Measurements from ENCODE around the gene SELENOP. TPM values are rescaled to one million over a fixed set of nuclear protein-coding genes. Genes with fewer than 3 reads are reported as not detected.

The SELENOP gene
- total and polyA plus RNA-seq, 2 experiments from 2014 or later, result 11.0 to 12.3 TPM

GRCh38 chr5:42753099-42753498 is 58.6 kb downstream of the SELENOP start:
- Histone ChIP-seq H3K27ac (ENCODE audit: low read depth) (no peak overlapping the region), H3F3A (replicated peaks; ENCODE audit: low read depth) (no peaks in the 10 kb centered on the region), H3K4me1 (ENCODE audit: insufficient read depth) (peaks cover 5% of the 10 kb centered on the region), H3K27me3 (ENCODE audit: insufficient read depth) (no peaks in the 10 kb centered on the region), H3K4me3 (no peak overlapping the region), H3K36me3 (ENCODE audit: insufficient read depth) (no peaks in the 10 kb centered on the region), H2AFZ (no peak overlapping the region), H3K4me2 (no peak overlapping the region), H3K79me2 (replicated peaks; ENCODE audit: insufficient read depth) (no peaks in the 10 kb centered on the region; the same call in 1 of the 2 replicates), H4K20me1 (replicated peaks; ENCODE audit: insufficient read depth) (no peaks in the 10 kb centered on the region), H3K9me2 (ENCODE audit: insufficient read depth) (no peaks in the 10 kb centered on the region)
- no peak for ATAC-seq
- TF ChIP-seq STAT1 (IDR thresholded peaks at IDR 0.05; ENCODE audit: unreplicated experiment) (no peak), JUNB (IDR thresholded peaks at IDR 0.05; ENCODE audit: unreplicated experiment) (no peak), EZH2 (IDR thresholded peaks at IDR 0.05; ENCODE audit: low read depth, unreplicated experiment) (no peak), NANOG (IDR thresholded peaks at IDR 0.05; ENCODE audit: borderline replicate concordance) (no peak), CREB1 (CRISPR knock-in tag; IDR thresholded peaks at IDR 0.05; ENCODE audit: low read depth) (no peak), POLR2AphosphoS5 (IDR thresholded peaks at IDR 0.05; ENCODE audit: low read depth) (no peak), EZH2phosphoT487 (IDR thresholded peaks at IDR 0.05; ENCODE audit: unreplicated experiment) (no peak), ZNF331 (CRISPR knock-in tag; IDR thresholded peaks at IDR 0.05; ENCODE audit: low read depth) (no peak), ZNF114 (CRISPR knock-in tag; IDR thresholded peaks at IDR 0.05) (no peak), REST (IDR thresholded peaks at IDR 0.05; ENCODE audit: unreplicated experiment) (no peak)
- TF ChIP-seq, protein P1, sequence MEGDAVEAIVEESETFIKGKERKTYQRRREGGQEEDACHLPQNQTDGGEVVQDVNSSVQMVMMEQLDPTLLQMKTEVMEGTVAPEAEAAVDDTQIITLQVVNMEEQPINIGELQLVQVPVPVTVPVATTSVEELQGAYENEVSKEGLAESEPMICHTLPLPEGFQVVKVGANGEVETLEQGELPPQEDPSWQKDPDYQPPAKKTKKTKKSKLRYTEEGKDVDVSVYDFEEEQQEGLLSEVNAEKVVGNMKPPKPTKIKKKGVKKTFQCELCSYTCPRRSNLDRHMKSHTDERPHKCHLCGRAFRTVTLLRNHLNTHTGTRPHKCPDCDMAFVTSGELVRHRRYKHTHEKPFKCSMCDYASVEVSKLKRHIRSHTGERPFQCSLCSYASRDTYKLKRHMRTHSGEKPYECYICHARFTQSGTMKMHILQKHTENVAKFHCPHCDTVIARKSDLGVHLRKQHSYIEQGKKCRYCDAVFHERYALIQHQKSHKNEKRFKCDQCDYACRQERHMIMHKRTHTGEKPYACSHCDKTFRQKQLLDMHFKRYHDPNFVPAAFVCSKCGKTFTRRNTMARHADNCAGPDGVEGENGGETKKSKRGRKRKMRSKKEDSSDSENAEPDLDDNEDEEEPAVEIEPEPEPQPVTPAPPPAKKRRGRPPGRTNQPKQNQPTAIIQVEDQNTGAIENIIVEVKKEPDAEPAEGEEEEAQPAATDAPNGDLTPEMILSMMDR (conservative IDR thresholded peaks at IDR 0.05; ENCODE audit: low read depth in 2 of 2), result no peak
- TF ChIP-seq, protein P2, sequence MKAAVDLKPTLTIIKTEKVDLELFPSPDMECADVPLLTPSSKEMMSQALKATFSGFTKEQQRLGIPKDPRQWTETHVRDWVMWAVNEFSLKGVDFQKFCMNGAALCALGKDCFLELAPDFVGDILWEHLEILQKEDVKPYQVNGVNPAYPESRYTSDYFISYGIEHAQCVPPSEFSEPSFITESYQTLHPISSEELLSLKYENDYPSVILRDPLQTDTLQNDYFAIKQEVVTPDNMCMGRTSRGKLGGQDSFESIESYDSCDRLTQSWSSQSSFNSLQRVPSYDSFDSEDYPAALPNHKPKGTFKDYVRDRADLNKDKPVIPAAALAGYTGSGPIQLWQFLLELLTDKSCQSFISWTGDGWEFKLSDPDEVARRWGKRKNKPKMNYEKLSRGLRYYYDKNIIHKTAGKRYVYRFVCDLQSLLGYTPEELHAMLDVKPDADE (IDR thresholded peaks at IDR 0.05), result no peak
- TF ChIP-seq, protein P3, sequence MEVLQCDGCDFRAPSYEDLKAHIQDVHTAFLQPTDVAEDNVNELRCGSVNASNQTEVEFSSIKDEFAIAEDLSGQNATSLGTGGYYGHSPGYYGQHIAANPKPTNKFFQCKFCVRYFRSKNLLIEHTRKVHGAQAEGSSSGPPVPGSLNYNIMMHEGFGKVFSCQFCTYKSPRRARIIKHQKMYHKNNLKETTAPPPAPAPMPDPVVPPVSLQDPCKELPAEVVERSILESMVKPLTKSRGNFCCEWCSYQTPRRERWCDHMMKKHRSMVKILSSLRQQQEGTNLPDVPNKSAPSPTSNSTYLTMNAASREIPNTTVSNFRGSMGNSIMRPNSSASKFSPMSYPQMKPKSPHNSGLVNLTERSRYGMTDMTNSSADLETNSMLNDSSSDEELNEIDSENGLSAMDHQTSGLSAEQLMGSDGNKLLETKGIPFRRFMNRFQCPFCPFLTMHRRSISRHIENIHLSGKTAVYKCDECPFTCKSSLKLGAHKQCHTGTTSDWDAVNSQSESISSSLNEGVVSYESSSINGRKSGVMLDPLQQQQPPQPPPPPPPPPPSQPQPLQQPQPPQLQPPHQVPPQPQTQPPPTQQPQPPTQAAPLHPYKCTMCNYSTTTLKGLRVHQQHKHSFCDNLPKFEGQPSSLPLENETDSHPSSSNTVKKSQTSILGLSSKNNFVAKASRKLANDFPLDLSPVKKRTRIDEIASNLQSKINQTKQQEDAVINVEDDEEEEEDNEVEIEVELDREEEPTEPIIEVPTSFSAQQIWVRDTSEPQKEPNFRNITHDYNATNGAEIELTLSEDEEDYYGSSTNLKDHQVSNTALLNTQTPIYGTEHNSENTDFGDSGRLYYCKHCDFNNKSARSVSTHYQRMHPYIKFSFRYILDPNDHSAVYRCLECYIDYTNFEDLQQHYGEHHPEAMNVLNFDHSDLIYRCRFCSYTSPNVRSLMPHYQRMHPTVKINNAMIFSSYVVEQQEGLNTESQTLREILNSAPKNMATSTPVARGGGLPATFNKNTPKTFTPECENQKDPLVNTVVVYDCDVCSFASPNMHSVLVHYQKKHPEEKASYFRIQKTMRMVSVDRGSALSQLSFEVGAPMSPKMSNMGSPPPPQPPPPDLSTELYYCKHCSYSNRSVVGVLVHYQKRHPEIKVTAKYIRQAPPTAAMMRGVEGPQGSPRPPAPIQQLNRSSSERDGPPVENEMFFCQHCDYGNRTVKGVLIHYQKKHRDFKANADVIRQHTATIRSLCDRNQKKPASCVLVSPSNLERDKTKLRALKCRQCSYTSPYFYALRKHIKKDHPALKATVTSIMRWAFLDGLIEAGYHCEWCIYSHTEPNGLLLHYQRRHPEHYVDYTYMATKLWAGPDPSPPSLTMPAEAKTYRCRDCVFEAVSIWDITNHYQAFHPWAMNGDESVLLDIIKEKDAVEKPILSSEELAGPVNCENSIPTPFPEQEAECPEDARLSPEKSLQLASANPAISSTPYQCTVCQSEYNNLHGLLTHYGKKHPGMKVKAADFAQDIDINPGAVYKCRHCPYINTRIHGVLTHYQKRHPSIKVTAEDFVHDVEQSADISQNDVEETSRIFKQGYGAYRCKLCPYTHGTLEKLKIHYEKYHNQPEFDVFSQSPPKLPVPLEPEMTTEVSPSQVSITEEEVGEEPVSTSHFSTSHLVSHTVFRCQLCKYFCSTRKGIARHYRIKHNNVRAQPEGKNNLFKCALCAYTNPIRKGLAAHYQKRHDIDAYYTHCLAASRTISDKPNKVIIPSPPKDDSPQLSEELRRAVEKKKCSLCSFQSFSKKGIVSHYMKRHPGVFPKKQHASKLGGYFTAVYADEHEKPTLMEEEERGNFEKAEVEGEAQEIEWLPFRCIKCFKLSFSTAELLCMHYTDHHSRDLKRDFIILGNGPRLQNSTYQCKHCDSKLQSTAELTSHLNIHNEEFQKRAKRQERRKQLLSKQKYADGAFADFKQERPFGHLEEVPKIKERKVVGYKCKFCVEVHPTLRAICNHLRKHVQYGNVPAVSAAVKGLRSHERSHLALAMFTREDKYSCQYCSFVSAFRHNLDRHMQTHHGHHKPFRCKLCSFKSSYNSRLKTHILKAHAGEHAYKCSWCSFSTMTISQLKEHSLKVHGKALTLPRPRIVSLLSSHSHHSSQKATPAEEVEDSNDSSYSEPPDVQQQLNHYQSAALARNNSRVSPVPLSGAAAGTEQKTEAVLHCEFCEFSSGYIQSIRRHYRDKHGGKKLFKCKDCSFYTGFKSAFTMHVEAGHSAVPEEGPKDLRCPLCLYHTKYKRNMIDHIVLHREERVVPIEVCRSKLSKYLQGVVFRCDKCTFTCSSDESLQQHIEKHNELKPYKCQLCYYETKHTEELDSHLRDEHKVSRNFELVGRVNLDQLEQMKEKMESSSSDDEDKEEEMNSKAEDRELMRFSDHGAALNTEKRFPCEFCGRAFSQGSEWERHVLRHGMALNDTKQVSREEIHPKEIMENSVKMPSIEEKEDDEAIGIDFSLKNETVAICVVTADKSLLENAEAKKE (CRISPR knock-in tag; IDR thresholded peaks at IDR 0.05), result no peak
- Mint-ChIP-seq H3K9me3 (no peaks in the 10 kb centered on the region; the same call in 2 of the 3 replicates), H3K36me3 (ENCODE audit: low read depth) (no peaks in the 10 kb centered on the region), H3K4me1 (peaks cover 7% of the 10 kb centered on the region; the same call in 2 of the 3 replicates), H3K4me3 (no peak overlapping the region), H3K27me3 (ENCODE audit: insufficient read depth, low read depth, poor library complexity) (no peaks in the 10 kb centered on the region), H3K27ac (no peak overlapping the region)
- no peak for DNase-seq (ENCODE audit: low spot score)
